Measurements from ENCODE around the gene TXNRD2.

Gene TXNRD2

DNA sequence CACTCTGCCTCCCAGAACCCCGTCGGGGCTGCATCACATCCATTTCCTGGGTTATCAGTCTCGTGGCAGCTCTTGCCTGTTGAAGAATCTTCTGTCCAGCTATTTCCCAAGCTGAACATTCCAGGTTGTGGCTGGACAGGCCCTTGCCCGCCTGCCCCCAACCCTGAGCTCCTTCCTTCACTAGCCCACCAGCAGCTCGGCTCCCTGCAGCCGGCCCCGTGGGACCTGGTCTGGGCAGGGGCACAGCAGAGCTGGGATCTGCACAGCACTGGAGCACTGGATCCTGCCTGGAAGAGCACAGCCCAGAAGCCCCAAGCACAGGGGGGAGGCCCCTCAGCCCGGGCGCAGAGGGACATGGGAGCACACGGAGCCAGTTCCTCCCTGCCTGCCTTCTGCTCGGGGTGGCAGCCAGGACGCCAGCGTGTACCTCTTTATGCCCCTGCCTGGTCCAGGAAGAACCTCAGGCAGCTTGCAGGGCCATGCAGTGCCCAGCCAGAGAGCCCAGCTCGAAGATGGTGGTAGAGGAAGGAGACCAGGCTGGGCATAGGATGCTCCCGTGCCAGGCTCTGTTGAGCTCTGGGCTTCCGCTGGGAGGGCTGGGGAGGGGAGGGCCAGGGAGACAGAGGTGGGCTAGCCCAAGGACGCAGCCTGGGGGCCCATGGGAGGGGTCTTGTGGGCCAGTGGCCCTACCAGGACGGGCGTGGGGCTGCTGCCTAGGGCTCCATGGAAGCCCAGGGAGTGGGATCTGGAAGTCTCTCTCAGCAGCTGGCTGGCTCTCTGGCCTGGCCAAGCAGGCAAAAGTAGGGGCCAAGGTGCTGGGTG lies 70.4 kb downstream of the TXNRD2 start:
- TF ChIP-seq YY1 (IDR thresholded peaks at IDR 0.05; ENCODE audit: low read depth) (no peak), EP300 (IDR thresholded peaks at IDR 0.05; ENCODE audit: borderline replicate concordance) (no peak), TAF1 (IDR thresholded peaks at IDR 0.05; ENCODE audit: low read depth) (no peak), TEAD4 (IDR thresholded peaks at IDR 0.05) (no peak), EGR1 (IDR thresholded peaks at IDR 0.05) (no peak), RAD21 (IDR thresholded peaks at IDR 0.05; ENCODE audit: low read depth) (no peak), ZBTB7A (IDR thresholded peaks at IDR 0.05; ENCODE audit: low read depth) (no peak), TCF12 (IDR thresholded peaks at IDR 0.05; ENCODE audit: low read depth) (no peak)
- TF ChIP-seq, protein P1, sequence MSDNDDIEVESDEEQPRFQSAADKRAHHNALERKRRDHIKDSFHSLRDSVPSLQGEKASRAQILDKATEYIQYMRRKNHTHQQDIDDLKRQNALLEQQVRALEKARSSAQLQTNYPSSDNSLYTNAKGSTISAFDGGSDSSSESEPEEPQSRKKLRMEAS (IDR thresholded peaks at IDR 0.05) = no peak
- TF ChIP-seq, protein P2, sequence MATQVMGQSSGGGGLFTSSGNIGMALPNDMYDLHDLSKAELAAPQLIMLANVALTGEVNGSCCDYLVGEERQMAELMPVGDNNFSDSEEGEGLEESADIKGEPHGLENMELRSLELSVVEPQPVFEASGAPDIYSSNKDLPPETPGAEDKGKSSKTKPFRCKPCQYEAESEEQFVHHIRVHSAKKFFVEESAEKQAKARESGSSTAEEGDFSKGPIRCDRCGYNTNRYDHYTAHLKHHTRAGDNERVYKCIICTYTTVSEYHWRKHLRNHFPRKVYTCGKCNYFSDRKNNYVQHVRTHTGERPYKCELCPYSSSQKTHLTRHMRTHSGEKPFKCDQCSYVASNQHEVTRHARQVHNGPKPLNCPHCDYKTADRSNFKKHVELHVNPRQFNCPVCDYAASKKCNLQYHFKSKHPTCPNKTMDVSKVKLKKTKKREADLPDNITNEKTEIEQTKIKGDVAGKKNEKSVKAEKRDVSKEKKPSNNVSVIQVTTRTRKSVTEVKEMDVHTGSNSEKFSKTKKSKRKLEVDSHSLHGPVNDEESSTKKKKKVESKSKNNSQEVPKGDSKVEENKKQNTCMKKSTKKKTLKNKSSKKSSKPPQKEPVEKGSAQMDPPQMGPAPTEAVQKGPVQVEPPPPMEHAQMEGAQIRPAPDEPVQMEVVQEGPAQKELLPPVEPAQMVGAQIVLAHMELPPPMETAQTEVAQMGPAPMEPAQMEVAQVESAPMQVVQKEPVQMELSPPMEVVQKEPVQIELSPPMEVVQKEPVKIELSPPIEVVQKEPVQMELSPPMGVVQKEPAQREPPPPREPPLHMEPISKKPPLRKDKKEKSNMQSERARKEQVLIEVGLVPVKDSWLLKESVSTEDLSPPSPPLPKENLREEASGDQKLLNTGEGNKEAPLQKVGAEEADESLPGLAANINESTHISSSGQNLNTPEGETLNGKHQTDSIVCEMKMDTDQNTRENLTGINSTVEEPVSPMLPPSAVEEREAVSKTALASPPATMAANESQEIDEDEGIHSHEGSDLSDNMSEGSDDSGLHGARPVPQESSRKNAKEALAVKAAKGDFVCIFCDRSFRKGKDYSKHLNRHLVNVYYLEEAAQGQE (IDR thresholded peaks at IDR 0.05; ENCODE audit: low read depth) = no peak

DNA sequence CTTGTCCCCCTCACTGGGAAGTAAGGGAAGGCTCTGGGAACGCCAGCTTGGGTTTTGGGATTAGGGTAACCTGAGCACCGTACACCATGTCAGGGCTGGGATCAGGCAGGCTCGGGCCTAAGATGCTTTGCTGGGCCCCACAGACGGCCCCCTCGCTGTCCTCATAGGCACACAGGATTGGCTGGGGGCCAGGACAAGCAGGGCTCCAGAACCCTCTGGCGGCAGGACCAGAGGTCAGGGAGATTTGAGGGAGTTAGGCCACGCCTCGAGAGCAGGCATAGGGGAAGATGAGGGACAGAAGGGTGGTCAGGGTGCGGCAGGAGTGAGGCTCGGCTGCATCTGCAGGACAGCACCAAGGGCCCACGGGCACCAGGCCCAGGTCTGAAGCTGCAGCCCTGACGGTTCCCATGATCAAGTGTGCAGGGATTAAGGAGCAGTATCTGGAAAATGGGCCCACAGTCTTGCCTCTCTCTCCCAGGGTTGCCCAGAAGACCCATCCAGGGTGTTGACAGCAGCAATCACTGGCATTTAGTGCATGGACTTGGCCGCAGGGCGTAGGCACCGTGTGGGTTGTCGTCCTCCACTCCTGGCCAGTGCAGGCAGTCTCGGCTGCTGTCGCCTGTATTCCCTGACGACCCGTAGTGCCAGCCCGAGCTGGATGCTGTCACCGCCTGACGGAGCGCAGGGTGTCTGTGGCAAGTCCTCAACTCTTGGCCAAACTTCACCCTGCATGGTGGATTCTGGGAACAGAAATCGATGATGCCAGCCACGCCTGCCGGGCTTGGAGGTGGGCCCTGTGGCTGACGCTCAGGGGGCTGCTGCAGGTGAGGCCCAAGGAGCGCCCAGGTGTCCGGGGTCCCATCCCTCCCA lies 71.2 kb downstream of the TXNRD2 start:
- TF ChIP-seq, protein P3, sequence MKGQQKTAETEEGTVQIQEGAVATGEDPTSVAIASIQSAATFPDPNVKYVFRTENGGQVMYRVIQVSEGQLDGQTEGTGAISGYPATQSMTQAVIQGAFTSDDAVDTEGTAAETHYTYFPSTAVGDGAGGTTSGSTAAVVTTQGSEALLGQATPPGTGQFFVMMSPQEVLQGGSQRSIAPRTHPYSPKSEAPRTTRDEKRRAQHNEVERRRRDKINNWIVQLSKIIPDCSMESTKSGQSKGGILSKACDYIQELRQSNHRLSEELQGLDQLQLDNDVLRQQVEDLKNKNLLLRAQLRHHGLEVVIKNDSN (IDR thresholded peaks at IDR 0.05) = no peak
- TF ChIP-seq, protein P1 (IDR thresholded peaks at IDR 0.05) = no peak
- TF ChIP-seq RAD21 (IDR thresholded peaks at IDR 0.05; ENCODE audit: low read depth) (no peak), ZBTB7A (IDR thresholded peaks at IDR 0.05; ENCODE audit: low read depth) (no peak), FOXM1 (IDR thresholded peaks at IDR 0.05; ENCODE audit: borderline replicate concordance, low read depth) (no peak), CREB1 (IDR thresholded peaks at IDR 0.05; ENCODE audit: low read depth) (no peak), EP300 (IDR thresholded peaks at IDR 0.05; ENCODE audit: borderline replicate concordance) (no peak), TCF12 (IDR thresholded peaks at IDR 0.05; ENCODE audit: low read depth) (no peak), EGR1 (IDR thresholded peaks at IDR 0.05) (no peak), CEBPB (IDR thresholded peaks at IDR 0.05) (no peak), TAF1 (IDR thresholded peaks at IDR 0.05; ENCODE audit: low read depth) (no peak), TEAD4 (IDR thresholded peaks at IDR 0.05) (no peak), NFIC (IDR thresholded peaks at IDR 0.05) (no peak), YY1 (IDR thresholded peaks at IDR 0.05; ENCODE audit: low read depth) (no peak)
- TF ChIP-seq, protein P2 (IDR thresholded peaks at IDR 0.05; ENCODE audit: low read depth) = no peak

DNA sequence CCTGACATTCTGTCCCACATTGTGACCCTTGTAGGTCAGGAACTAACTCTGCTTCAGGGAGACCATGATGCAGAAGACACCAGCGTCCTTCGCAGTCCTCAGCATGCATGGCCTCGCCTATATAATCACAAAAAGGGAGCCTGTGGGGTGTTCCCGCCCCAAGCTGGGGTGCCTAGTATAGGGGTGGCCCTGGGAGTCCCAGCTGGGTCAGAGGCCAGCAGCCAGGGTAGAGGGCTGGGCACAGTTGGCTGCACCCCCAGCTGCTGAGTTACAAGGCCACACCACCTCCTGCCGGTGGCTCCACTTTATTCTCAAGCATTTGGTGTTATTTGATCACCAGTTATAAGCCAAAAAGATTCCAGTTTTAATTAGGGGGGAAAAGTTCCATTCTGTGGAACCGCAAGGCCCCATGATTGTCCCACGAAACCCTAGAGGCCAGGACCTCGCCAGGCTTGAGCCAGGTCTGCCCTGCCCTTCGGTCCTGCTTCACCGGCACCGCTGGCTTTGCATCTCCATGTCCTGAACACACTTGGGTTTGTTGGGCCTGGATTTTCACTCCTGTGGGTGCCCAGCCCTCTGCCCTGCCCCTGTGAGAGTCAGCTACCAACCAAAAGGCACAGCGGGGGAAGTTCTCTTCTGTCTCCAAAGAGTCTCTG lies 72.0 kb downstream of the TXNRD2 start:
- TF ChIP-seq RAD21 (IDR thresholded peaks at IDR 0.05; ENCODE audit: low read depth) (peak; percentile 21; the same call in 1 of the 2 replicates), YY1 (IDR thresholded peaks at IDR 0.05; ENCODE audit: low read depth) (no peak)

DNA sequence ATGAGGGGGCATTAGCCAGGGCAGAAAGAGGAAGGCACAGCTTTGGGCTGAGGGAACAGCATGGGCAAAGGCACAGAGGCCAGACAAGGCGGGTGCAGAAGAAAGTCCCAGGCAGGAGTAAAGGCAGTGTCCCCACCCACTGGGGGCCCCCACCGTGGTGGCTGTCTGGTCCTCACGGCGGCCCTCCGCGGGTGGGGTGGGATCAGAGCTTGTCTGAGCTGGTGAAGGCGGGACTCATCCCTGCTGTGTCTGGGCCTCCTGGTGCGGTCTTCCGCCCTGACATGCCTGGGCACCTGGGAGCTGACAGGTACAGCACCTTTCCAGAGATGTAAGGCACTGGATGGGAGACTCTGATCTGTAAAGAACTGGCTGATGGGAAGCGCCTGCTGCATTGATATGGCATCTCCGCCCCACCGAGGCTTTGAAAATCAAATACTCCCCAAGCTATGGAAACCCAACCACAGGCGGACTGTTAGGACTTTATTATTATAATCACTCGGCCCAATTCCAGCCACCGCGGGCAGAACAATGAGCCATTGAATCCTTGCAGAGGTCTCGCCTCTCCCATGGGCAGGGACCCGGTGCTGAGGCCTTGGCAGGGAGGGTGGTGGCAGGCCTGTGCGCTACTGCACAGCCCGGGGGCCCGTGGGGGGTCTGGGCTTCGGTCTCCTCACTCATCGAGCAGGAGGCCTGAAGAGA lies 72.7 kb downstream of the TXNRD2 start:
- TF ChIP-seq ZBTB7A (IDR thresholded peaks at IDR 0.05; ENCODE audit: low read depth) = no peak
- no peak for TF ChIP-seq CREB1 (IDR thresholded peaks at IDR 0.05; ENCODE audit: low read depth)
- no peak for TF ChIP-seq CEBPB (IDR thresholded peaks at IDR 0.05)
- TF ChIP-seq YY1 (IDR thresholded peaks at IDR 0.05; ENCODE audit: low read depth) = no peak
- TF ChIP-seq FOXM1 (IDR thresholded peaks at IDR 0.05; ENCODE audit: borderline replicate concordance, low read depth) = no peak
- no peak for TF ChIP-seq RAD21 (IDR thresholded peaks at IDR 0.05; ENCODE audit: low read depth)
- TF ChIP-seq, protein P3 (IDR thresholded peaks at IDR 0.05) = no peak
- TF ChIP-seq, protein P1 (IDR thresholded peaks at IDR 0.05) = no peak
- TF ChIP-seq EGR1 (IDR thresholded peaks at IDR 0.05) = no peak
- TF ChIP-seq TEAD4 (IDR thresholded peaks at IDR 0.05) = no peak
- no peak for TF ChIP-seq NFIC (IDR thresholded peaks at IDR 0.05)
- TF ChIP-seq TCF12 (IDR thresholded peaks at IDR 0.05; ENCODE audit: low read depth) = no peak
- TF ChIP-seq, protein P2 (IDR thresholded peaks at IDR 0.05; ENCODE audit: low read depth) = no peak
- no peak for TF ChIP-seq EP300 (IDR thresholded peaks at IDR 0.05; ENCODE audit: borderline replicate concordance)
- TF ChIP-seq TAF1 (IDR thresholded peaks at IDR 0.05; ENCODE audit: low read depth) = no peak

Data from Ishikawa (cell line).